OCI-LY7 (cell line): Measurements from ENCODE around the gene DNAI1. TPM values are rescaled to one million over a fixed set of nuclear protein-coding genes. Genes with fewer than 3 reads are reported as not detected.

Experiments
- BruUV-seq: library from RNA; stranded (reverse); fragments of 400-500 nt; replicated peaks from 2 replicates; lab custom pipeline; 2021; lab: Mats Ljungman, UMichigan
- CTCF ChIA-PET: fragments of 300-600 bp; sonication (Branson Sonifier 250); formaldehyde crosslinking; loops from one replicate; lab custom pipeline; 2022; ENCODE audit warnings: antibody characterized with exemption; ENCODE audit not compliant: unreplicated experiment; lab: Charles Lee
- POLR2A ChIA-PET: fragments of 300-600 bp; sonication (Branson Sonifier 250); formaldehyde crosslinking; loops from one replicate; lab custom pipeline; 2022; ENCODE audit warnings: antibody characterized with exemption; lab: Charles Lee
- DNase-seq: peaks from one replicate; pipeline ENCODE4 v3.0.0-alpha.2; 2015; ENCODE audit warnings: low spot score
- H2AFZ ChIP-seq: fragments of 200-600 bp; sonication (generic), shearing (Covaris generic); 2 replicates; pipeline ENCODE4 v1.6.1; 2014; ENCODE audit warnings: mild to moderate bottlenecking, antibody characterized with exemption, low read length, moderate library complexity
- H3K27ac ChIP-seq: fragments of 200-600 bp; sonication (generic); 2 replicates; pipeline ENCODE4 v1.5.1; 2014; ENCODE audit warnings: mixed run types, low read depth, mild to moderate bottlenecking, moderate library complexity, low read length, inconsistent platforms; ENCODE audit not compliant: poor library complexity, severe bottlenecking
- H3K36me3 ChIP-seq: fragments of 200-600 bp; sonication (generic); 2 replicates; pipeline ENCODE4 v1.6.1; 2014; ENCODE audit warnings: mild to moderate bottlenecking, antibody characterized with exemption, low read length, moderate library complexity, mixed read lengths; ENCODE audit not compliant: insufficient read depth
- H3K4me1 ChIP-seq: fragments of 200-600 bp; sonication (generic); 2 replicates; pipeline ENCODE4 v1.5.1; 2014; ENCODE audit warnings: mild to moderate bottlenecking, low read length; ENCODE audit not compliant: insufficient read depth, poor library complexity, severe bottlenecking
- H3K4me2 ChIP-seq: fragments of 200-600 bp; sonication (generic); 2 replicates; pipeline ENCODE4 v1.6.1; 2014; ENCODE audit warnings: mild to moderate bottlenecking, low read length
- H3K4me3 ChIP-seq: fragments of 200-600 bp; sonication (generic); 2 replicates; pipeline ENCODE4 v1.5.1; 2014; ENCODE audit warnings: mild to moderate bottlenecking, low read depth, low read length; ENCODE audit not compliant: poor library complexity, severe bottlenecking
- H3K79me2 ChIP-seq: fragments of 200-600 bp; sonication (generic); 2 replicates; pipeline ENCODE4 v1.6.1; 2016; ENCODE audit warnings: low read depth, mild to moderate bottlenecking, low read length, moderate library complexity, mixed read lengths; ENCODE audit not compliant: insufficient read depth
- H3K9me2 ChIP-seq: fragments of 200-600 bp; sonication (generic); 2 replicates; pipeline ENCODE4 v1.6.1; 2016; ENCODE audit warnings: mild to moderate bottlenecking, low read length, mixed read lengths; ENCODE audit not compliant: insufficient read depth
- H3K9me3 ChIP-seq: fragments of 200-600 bp; sonication (generic); 2 replicates; pipeline ENCODE4 v1.6.1; 2014; ENCODE audit warnings: mild to moderate bottlenecking, mixed run types, low read length, mixed read lengths
- H4K20me1 ChIP-seq: fragments of 200-600 bp; sonication (generic); 2 replicates; pipeline ENCODE4 v1.6.1; 2014; ENCODE audit warnings: mild to moderate bottlenecking, antibody characterized with exemption, low read length, moderate library complexity, mixed read lengths; ENCODE audit not compliant: insufficient read depth
- CTCF ChIP-seq: fragments of 200-600 bp; sonication (generic); conservative IDR thresholded peaks from 2 replicates; pipeline ENCODE4 v1.5.1; 2014; ENCODE audit warnings: mild to moderate bottlenecking, antibody characterized with exemption, low read length, moderate library complexity, mixed read lengths
- EZH2phosphoT487 ChIP-seq: fragments of 200-600 bp; sonication (generic); IDR thresholded peaks from 2 replicates; pipeline ENCODE4 v1.6.1; 2018; ENCODE audit warnings: low read depth, borderline replicate concordance, mild to moderate bottlenecking, mixed run types, antibody characterized with exemption, low read length, moderate library complexity, mixed read lengths
- intact Hi-C: fragments of 100-400 bp; cut with micrococcal nuclease; formaldehyde crosslinking; loops from one replicate; pipeline ENCODE4 v1.10.0; 2022; ENCODE audit not compliant: unreplicated experiment
- total RNA-seq, 2 experiments: library from RNA; depleted of rRNA in 1 of 2; stranded (reverse); fragments of >200 nt in 1 of 2; shearing (Covaris generic) in 1 of 2; gene quantifications; 2 replicates each; pipeline ENCODE4 v1.2.3, GENCODE V29; 2014 to 2022

The DNAI1 gene
- total RNA-seq, 2 experiments from 2014 or later, result 0.57 to 0.97 TPM

GRCh38 chr9:34522091-34522887, 63.7 kb downstream of the DNAI1 start:
- Histone ChIP-seq H3K9me2 (no peaks in the 10 kb centered on the region), H3K4me3 (peak overlapping the region; percentile 62), H4K20me1 (no peaks in the 10 kb centered on the region), H3K4me1 (peaks cover 12% of the 10 kb centered on the region), H3K9me3 (no peaks in the 10 kb centered on the region), H3K79me2 (no peaks in the 10 kb centered on the region), H3K4me2 (peak overlapping the region; percentile 95), H3K36me3 (no peaks in the 10 kb centered on the region), H2AFZ (peak overlapping the region; percentile 70; the same call in 1 of the 2 replicates), H3K27ac (no peak overlapping the region)
- ChIA-PET CTCF (no interaction called here), POLR2A (no interaction called here)
- no TSS peak for BruUV-seq
- intact Hi-C loops, result no loop called here
- TF ChIP-seq EZH2phosphoT487, result no peak
- DNase-seq, result no peak

DNA sequence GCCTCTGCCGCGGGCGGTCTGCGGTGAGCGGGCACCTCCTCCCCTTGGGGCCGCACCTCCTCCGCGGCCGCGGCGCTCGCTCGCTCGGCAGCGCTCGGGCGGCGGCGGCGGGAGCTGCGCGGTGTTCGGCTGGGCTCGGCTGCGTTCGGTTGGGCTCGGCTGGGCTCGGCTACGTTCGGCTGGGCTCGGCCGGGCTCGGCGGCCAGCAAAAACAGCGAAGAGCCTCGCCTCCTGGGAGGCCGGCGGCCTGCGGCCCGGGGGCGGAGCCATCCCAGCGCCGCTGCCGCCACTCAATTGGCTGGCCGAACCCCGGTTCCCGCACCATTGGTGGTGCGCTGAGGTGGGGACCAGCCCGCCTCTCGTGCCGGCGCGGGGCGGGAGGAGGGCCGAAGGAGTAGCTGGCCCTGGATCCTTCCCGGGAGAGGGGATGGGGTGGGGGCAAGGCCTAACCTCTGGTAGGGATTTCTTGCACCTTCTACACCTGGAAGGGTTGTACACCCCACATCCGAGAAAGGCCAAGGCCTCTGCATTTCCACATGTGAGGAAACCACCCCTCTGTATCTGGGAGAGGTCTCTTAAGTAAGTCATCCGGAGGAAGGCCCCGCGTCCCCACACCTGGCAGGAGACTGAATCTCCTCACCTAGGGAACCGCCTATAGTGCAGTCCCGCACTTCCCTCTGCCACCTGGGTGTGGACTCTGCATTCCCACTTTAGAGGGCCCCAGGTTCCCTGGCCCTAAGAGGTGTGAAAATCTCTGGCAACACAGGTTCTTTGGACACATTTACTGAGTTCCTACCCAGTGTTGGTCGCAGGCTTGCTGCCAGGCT, 64.6 kb downstream of the DNAI1 start, which contains the start of gene ENHO:
TSS of gene ENHO (minus strand) at position 20 of the 827 bp plus-strand sequence. CDS start 1,295 bp downstream, outside the sequence.
- Histone ChIP-seq H3K4me1 (peaks cover 12% of the 10 kb centered on the region), H3K9me3 (no peaks in the 10 kb centered on the region), H3K36me3 (no peaks in the 10 kb centered on the region), H3K79me2 (no peaks in the 10 kb centered on the region), H3K4me2 (peak within 1 kb of the TSS; percentile 95), H2AFZ (peak within 1 kb of the TSS; percentile 96), H3K27ac (no peak within 1 kb of the TSS), H3K9me2 (no peaks in the 10 kb centered on the region), H3K4me3 (peak within 1 kb of the TSS; percentile 62), H4K20me1 (no peaks in the 10 kb centered on the region)
- TF ChIP-seq CTCF (no peak), EZH2phosphoT487 (no peak)
- BruUV-seq, result no TSS peak
- intact Hi-C loops, result no loop called here
- POLR2A ChIA-PET, result interaction anchor here (0.6 kb wide), 1 partner anchor 1050 kb away, joined by 3 read pairs; no protein-coding TSS in a partner anchor
- peak; percentile 87 for DNase-seq
- CTCF ChIA-PET, result no interaction called here

GRCh38 chr9:34524349-34524748, 65.7 kb downstream of the DNAI1 start:
- no TSS peak for BruUV-seq

More at GRCh38 chr9:34524349-34524748, 65.7 kb downstream of the DNAI1 start:
- H3K4me1 ChIP-seq, result peaks cover 12% of the 10 kb centered on the region
- no peak overlapping the region for H2AFZ ChIP-seq
- H3K4me2 ChIP-seq, result no peak overlapping the region
- no peak overlapping the region for H3K4me3 ChIP-seq
- H3K9me3 ChIP-seq, result no peaks in the 10 kb centered on the region
- no peaks in the 10 kb centered on the region for H3K9me2 ChIP-seq
- intact Hi-C loops, result no loop called here
- TF ChIP-seq CTCF (no peak), EZH2phosphoT487 (no peak)
- no peaks in the 10 kb centered on the region for H3K36me3 ChIP-seq
- ChIA-PET POLR2A (no interaction called here), CTCF (no interaction called here)
- DNase-seq, result no peak
- no peaks in the 10 kb centered on the region for H4K20me1 ChIP-seq
- H3K79me2 ChIP-seq, result no peaks in the 10 kb centered on the region
- H3K27ac ChIP-seq, result no peak overlapping the region
